ENCODE results near the gene ZMIZ1.

DNA sequence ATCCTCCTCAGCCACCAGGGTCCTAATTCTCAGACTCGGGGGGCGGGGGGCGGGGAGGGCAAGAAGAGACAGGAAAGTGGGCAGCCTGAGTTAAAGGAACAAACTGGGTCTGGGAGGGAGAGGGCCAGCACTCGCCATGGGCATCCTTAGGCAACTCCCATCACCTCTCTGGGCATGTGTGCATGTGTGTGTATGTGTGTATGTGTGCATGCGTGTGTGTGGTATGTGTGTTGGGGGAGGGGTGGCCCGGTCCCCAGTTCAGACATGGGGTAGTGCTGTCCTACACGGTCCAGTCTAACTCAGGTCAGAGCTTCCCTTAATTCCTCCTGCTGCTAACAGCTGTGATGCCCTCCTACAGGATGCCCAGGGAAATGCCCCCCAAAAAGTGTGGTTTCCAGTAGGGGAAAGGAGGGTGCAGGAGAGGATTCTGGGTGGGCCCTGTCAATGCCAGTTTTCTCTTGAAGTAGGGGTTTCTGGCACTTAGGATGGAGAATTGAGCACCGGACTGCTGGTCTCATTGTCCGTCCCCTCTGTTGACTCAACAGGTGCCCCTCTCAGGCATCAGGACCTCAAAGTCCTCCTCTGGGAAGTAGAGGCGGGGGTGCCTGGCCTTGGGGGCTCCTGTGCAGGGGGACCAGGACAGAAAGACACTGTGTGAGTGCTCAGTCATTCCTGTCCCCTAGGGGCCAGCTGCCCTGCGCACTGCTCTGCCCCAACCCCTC is 15.1 kb upstream of the ZMIZ1 start:
- TF ChIP-seq CTCF (conservative IDR thresholded peaks at IDR 0.05; ENCODE audit: low read depth in 2 of 2), result no peak
- no peak for TF ChIP-seq POLR2AphosphoS5 (IDR thresholded peaks at IDR 0.05; ENCODE audit: low read depth)
- TF ChIP-seq ZNF114 (CRISPR knock-in tag; IDR thresholded peaks at IDR 0.05), result no peak
- TF ChIP-seq EZH2 (IDR thresholded peaks at IDR 0.05; ENCODE audit: low read depth, unreplicated experiment), result no peak
- no peak for TF ChIP-seq JUNB (IDR thresholded peaks at IDR 0.05; ENCODE audit: unreplicated experiment)
- no peak for TF ChIP-seq ETS1 (IDR thresholded peaks at IDR 0.05)

All from GM23338 (cell line).